NT2/D1 (cell line): Measurements from ENCODE around the gene SNW1.

Experiments
- SUZ12 ChIP-seq: IDR thresholded peaks from 2 replicates; pipeline ENCODE4 v1.6.1; 2011; ENCODE audit not compliant: insufficient read length, insufficient read depth; ENCODE audit errors: extremely low read depth
- YY1 ChIP-seq: IDR thresholded peaks from 2 replicates; pipeline ENCODE4 v1.6.1; 2011; ENCODE audit not compliant: insufficient read length, insufficient read depth
- ZNF274 ChIP-seq: IDR thresholded peaks from 2 replicates; pipeline ENCODE4 v1.6.1; 2011; ENCODE audit warnings: mild to moderate bottlenecking, low read depth, low read length

DNA sequence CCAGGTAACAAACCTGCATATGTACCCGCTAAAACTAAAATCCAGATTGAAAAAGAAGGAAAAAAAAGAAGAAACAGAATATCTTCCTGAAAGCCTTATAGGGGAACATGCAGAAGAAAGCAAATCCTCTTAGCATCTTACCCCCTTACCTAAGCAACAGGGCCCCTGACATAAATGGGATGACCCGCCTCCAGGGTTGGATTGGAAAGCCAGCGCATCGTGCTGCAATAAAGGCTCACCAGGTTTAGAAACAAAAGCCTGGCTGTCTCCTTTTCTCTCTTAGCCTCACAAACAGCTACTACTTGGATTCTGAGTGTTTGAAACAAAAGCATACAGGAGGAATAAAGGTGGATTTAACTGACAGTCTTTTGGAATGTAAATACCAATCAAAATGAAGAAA is 25.2 kb upstream of the SNW1 start:
- no peak for TF ChIP-seq YY1
- TF ChIP-seq SUZ12: no peak
- no peak for TF ChIP-seq ZNF274
